ENCODE results near the gene PDE4D.

PDE4D gene

DNA sequence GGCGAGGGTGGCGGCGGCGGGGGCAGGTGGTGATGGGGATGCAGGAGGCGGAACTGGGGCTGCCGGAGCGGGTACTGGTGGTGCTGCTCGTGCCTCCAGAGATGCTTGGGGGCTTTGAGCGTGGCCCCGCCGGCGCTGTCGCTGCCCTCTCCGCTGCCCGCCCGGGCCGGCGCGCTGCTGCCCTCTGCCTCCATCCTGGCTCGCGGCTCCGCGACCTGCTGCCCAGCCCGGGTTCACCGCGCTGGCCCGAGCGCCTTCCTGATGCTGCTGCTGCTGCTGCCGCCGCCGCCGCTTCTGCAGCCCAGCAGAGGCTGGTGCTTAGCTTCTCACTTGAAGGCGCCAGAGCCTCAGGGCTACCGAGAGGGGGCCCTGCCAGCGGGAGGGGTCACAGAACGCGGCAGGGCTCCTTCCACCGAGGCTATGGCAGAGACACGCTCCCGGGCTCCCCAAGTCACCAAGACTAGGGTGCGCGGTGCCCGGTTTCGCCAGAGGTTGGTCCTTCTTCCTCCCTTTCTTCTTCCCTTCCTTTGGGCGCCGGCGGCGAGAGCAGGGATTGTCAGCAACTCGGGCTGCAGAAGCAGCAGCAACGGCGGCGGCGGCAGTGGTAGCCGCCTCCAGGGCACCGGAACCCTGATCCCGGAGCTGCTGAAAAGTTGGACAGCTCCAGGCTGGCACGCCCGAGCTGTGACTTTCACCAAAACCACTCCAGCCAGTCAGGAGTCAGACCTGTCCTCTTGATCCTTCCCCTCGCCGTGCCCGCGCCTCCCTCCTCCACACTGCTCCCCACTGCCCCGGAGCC is at the start of gene PDE4D:
TSS of gene PDE4D (minus strand) at position 298 of the 799 bp plus-strand sequence.
- no peak for DNase-seq

- no peak for DNase-seq
Measured at GRCh38 chr5:59937633-59938032, 44.1 kb upstream of the PDE4D start.

GRCh38 chr5:59923465-59923864 is 29.9 kb upstream of the PDE4D start:
- DNase-seq = no peak

- no peak for DNase-seq
Measured at GRCh38 chr5:59922220-59922619, 28.7 kb upstream of the PDE4D start.

GRCh38 chr5:59921816-59922215 is 28.3 kb upstream of the PDE4D start:
- no peak for DNase-seq

DNA sequence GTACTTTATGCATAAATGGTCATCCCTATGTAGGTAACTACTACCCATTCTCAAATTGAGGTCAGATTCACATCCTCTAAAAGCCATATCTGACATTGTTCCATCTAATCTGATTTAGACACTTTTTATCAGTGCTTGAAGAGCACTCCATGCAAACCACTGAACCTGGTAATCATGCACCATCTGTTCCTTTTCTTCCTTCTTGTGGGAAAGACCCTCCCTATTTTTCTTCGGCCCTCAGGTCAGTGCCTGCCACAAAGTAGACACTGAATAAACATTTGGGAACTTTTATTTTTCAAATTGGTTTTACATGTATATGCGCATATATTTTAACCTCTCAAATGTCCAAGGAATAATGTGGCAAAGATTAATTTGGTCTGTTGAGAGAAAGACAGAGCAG is 26.0 kb upstream of the PDE4D start:
- no peak for DNase-seq

DNA sequence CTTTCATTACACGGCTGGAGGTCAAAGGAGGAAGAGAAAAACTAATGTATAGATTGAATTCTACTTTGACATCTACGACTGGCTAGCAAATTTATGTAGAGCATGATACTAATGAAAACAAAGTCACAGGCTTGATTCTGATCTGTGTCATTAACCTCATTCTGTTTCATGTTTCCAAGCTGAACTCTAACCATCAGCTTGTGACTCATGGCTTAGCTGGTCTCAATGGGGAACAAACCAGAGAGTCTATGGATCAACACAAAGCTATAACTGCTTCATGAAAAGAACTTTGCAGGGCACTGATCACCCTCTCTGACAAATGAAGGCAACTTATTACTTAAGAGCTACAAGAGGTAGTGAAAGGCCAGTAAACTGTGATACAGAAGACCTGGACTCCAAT is 23.6 kb upstream of the PDE4D start:
- no peak for DNase-seq

- DNase-seq = no peak
Measured at GRCh38 chr5:59905188-59905587, 11.7 kb upstream of the PDE4D start.

DNA sequence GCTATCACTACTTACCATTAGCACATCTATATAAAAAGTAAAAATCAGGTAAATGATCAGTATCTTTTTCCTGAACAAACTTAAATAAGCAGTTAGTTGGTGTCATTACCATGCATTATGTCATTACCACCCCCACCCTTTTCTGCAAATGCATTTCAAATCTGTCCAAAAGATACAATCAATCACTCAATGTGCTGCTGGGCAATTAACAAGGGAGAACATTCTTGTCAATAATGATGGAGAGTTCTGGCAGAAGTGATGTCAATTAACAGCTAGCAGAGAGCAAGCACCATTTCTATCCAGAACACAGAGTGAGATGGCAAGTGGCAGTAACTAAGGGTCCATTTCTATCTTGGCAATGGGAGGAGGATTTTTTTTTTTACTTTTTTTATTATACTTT is 3.5 kb upstream of the PDE4D start:
- DNase-seq = no peak

DNA sequence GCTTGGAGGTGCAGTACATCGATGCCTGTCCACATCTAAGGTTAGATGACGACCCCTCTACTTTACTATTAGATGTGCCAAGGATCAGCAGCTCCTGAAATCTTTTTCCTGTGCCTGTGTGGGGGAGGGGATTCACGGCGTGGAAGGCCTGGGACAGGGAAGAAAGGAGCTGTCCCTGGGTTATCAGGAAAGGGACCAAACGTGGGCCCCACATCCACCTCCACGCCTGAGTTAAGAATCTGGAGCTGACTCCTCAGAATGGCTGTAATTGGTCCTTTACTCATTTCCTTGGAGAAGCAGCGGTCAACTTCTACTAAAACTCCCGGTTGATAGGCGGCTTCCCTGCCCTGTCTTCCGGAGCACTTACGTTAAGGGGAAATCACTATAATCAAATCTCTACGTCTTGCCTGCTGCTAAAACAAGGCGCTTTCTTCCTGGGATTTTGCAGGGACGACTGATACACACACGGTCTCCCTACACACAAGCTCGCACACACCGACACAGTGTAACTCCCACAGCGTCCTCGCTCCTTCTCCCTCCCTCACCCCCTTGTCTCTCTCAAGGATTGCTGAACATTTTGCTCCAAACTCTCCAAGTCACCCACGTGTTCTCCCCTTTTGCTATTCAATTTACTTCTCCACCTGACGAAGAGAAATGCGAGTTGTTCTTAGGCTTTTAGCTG is 1.4 kb downstream of the PDE4D start:
- no peak for DNase-seq

- DNase-seq = no peak
Measured at GRCh38 chr5:59887274-59887673, 6.3 kb downstream of the PDE4D start.

DNA sequence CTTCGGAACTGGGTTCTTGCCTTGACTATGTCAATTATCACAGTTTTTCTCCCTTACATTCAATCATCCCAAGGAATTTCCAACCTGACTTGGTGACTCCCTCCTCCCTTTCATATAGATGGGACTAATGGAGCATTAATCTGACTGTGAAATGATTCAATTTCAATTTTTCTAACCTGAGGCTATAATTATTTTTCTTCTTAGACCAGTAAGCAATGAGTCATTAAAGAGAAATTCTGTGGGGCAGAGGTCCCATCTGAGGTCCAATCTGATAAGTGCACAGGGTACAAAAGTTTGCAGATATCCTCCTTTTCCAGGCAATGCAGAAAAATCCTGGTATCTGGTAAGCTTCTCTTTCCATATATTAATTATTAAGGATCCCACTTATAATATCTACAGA is 18.9 kb downstream of the PDE4D start:
- DNase-seq = no peak

- no peak for DNase-seq
Measured at GRCh38 chr5:59873113-59873512, 20.4 kb downstream of the PDE4D start.

GRCh38 chr5:59866661-59867060 is 26.9 kb downstream of the PDE4D start:
- DNase-seq = no peak

GRCh38 chr5:59864718-59865117 is 28.8 kb downstream of the PDE4D start:
- DNase-seq = no peak

GRCh38 chr5:59863777-59864176 is 29.7 kb downstream of the PDE4D start:
- no peak for DNase-seq

DNA sequence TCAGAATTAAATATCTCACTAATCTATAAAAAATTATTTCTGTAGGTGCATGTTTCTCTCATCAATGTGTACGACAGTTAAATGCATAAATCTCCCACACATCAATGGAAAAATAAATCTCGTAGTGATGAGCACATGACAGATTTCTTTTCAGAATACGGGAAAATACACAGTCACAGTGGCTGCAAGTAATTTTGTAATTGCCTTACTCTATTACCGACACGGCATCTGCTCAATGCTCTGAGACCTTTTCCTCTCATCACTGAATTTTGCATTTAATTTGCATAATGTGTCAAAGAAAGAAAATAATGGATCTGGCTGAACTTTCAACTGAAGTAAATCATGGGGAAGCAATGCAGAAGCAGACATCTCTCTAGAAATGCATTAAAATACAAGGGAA is 37.2 kb downstream of the PDE4D start:
- no peak for DNase-seq

DNA sequence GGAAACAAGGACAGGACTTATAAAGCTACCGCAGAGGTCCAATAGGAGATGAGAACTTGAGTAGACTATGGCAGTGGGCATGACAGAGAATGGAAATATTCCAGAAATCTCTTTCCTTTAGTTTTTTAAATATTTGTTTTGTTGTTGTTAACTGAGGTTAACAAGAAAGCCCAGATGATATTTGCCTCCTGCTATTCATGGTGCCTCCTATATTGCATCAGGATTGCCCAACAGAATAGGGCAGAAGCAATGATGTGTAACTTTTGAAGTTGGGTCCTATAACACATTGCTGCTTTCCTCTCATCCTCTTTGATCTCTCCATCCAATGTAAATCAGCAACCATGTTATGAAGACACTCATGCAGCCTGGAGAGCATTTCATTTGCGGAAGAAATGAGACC is 42.8 kb downstream of the PDE4D start:
- DNase-seq = no peak

DNA sequence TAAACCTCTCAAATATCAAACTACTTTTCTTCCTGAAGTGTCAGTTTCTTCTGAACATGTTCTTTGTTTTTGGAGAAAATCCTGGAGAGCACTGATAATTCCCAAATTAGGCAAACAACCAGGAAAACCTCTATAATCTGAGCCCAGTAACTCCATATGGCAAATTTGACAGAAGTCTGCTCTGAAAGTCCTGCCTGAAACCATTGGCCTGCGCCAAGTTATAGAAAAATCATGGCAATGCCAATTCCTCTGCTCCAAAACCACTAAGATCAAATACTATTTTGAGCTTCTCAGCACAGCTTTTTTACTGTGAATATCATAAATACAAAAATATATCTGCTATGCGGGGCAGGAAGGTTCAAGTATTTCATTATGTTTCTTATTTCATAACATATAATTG is 45.9 kb downstream of the PDE4D start:
- DNase-seq = no peak

GRCh38 chr5:59845730-59846129 is 47.8 kb downstream of the PDE4D start:
- DNase-seq = no peak

GRCh38 chr5:59843511-59844213 is 49.9 kb downstream of the PDE4D start:
- DNase-seq = no peak

DNA sequence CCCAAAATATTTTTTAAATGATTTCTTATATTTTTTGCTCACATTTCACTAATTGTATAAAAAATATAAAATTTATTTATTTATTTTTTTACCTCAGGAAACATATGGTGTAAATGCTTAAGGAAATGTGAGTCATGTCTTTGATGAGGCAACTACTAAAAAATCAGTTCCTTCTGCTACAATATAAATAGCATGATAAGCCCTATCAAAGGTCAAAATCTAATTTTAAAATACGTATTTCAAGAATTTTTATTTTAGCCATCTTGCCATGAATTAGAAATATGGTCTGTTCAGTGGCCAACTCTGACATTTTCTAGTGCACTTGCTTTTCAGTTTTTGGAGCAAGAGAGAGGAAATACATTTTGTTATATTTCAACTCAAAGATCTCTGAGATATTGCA is 50.5 kb downstream of the PDE4D start:
- no peak for DNase-seq

DNA sequence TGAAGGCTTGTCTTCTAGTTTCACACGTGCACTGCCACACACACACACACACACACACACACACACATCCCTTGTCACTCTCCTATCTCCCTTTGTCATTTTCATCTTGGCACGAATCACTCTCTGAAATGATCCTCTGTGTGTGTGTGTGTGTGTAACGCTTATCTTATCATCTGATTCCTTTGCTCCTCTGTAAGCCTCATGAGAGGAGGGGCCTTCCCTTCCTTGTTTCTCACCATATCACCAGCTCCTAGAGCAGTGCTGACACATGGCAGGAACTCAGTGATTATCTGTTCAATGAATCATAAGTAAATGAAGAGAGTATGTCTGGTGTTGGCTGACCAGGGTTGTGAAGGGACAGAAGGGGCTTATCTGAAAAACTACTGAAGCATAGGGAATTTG is 53.3 kb downstream of the PDE4D start:
- DNase-seq = no peak

GRCh38 chr5:59838989-59839388 is 54.5 kb downstream of the PDE4D start:
- no peak for DNase-seq

Data from NCI-H2081 treated with DMSO at 0.1 percent for 48 hours (cell line).